ENCODE results near the gene SLC18B1. TPM values are rescaled to one million over a fixed set of nuclear protein-coding genes. Genes with fewer than 3 reads are reported as not detected.

SLC18B1 gene
- total RNA-seq, 1 experiment from 2014 or later = 24.1 TPM

GRCh38 chr6:132789396-132789776 is 9.1 kb downstream of the SLC18B1 start:
- DNase-seq (ENCODE audit: low spot score) (no peak), ATAC-seq (no peak)
- H3K9me3 Mint-ChIP-seq = peaks cover 3% of the 10 kb centered on the region; the same call in 1 of the 2 replicates
- H3K27me3 Mint-ChIP-seq (ENCODE audit: low read depth) = no peaks in the 10 kb centered on the region
- TF ChIP-seq NR1H2 (CRISPR knock-in tag; IDR thresholded peaks at IDR 0.05) (no peak), TEAD1 (CRISPR knock-in tag; IDR thresholded peaks at IDR 0.05) (no peak), CREB1 (CRISPR knock-in tag; IDR thresholded peaks at IDR 0.05) (no peak), ERG (CRISPR knock-in tag; IDR thresholded peaks at IDR 0.05) (no peak), ARID4B (CRISPR knock-in tag; IDR thresholded peaks at IDR 0.05; ENCODE audit: borderline replicate concordance) (no peak), ZNF671 (CRISPR knock-in tag; IDR thresholded peaks at IDR 0.05) (no peak), GRHL2 (CRISPR knock-in tag; IDR thresholded peaks at IDR 0.05; ENCODE audit: insufficient replicate concordance, severe bottlenecking) (no peak), ZNF263 (CRISPR knock-in tag; IDR thresholded peaks at IDR 0.05; ENCODE audit: low read depth) (no peak), FOXJ3 (CRISPR knock-in tag; IDR thresholded peaks at IDR 0.05; ENCODE audit: borderline replicate concordance) (no peak), NFE2L1 (CRISPR knock-in tag; IDR thresholded peaks at IDR 0.05) (no peak), ZNF512 (CRISPR knock-in tag; IDR thresholded peaks at IDR 0.05; ENCODE audit: borderline replicate concordance) (no peak), MXD4 (CRISPR knock-in tag; IDR thresholded peaks at IDR 0.05; ENCODE audit: borderline replicate concordance) (no peak), JAZF1 (CRISPR knock-in tag; IDR thresholded peaks at IDR 0.05) (no peak), ATF1 (CRISPR knock-in tag; IDR thresholded peaks at IDR 0.05) (no peak)
- TF ChIP-seq, protein P1, sequence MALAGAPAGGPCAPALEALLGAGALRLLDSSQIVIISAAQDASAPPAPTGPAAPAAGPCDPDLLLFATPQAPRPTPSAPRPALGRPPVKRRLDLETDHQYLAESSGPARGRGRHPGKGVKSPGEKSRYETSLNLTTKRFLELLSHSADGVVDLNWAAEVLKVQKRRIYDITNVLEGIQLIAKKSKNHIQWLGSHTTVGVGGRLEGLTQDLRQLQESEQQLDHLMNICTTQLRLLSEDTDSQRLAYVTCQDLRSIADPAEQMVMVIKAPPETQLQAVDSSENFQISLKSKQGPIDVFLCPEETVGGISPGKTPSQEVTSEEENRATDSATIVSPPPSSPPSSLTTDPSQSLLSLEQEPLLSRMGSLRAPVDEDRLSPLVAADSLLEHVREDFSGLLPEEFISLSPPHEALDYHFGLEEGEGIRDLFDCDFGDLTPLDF (CRISPR knock-in tag; IDR thresholded peaks at IDR 0.05) = no peak
- TF ChIP-seq, protein P2, sequence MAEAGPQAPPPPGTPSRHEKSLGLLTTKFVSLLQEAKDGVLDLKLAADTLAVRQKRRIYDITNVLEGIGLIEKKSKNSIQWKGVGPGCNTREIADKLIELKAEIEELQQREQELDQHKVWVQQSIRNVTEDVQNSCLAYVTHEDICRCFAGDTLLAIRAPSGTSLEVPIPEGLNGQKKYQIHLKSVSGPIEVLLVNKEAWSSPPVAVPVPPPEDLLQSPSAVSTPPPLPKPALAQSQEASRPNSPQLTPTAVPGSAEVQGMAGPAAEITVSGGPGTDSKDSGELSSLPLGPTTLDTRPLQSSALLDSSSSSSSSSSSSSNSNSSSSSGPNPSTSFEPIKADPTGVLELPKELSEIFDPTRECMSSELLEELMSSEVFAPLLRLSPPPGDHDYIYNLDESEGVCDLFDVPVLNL (CRISPR knock-in tag; IDR thresholded peaks at IDR 0.05; ENCODE audit: borderline replicate concordance, low read depth) = no peak
- TF ChIP-seq, protein P3, sequence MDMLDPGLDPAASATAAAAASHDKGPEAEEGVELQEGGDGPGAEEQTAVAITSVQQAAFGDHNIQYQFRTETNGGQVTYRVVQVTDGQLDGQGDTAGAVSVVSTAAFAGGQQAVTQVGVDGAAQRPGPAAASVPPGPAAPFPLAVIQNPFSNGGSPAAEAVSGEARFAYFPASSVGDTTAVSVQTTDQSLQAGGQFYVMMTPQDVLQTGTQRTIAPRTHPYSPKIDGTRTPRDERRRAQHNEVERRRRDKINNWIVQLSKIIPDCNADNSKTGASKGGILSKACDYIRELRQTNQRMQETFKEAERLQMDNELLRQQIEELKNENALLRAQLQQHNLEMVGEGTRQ (CRISPR knock-in tag; IDR thresholded peaks at IDR 0.05) = no peak
- TF ChIP-seq, protein P4, sequence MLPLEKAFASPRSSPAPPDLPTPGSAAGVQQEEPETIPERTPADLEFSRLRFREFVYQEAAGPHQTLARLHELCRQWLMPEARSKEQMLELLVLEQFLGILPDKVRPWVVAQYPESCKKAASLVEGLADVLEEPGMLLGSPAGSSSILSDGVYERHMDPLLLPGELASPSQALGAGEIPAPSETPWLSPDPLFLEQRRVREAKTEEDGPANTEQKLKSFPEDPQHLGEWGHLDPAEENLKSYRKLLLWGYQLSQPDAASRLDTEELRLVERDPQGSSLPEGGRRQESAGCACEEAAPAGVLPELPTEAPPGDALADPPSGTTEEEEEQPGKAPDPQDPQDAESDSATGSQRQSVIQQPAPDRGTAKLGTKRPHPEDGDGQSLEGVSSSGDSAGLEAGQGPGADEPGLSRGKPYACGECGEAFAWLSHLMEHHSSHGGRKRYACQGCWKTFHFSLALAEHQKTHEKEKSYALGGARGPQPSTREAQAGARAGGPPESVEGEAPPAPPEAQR (CRISPR knock-in tag; IDR thresholded peaks at IDR 0.05) = no peak
- peaks cover 60% of the 10 kb centered on the region for H3K36me3 Mint-ChIP-seq
- H3K4me3 Mint-ChIP-seq = no peak overlapping the region
- H3K4me1 Mint-ChIP-seq = no peaks in the 10 kb centered on the region
- ChIA-PET CTCF (interaction anchor here (1.2 kb wide), 1 partner anchor 9 kb away, joined by 3 read pairs; the partner anchor contains the start of gene SLC18B1), POLR2A (no interaction called here)
- no peak overlapping the region for H3K27ac Mint-ChIP-seq
